HG02642 (cell line): Measurements from ENCODE around the gene ZBTB7C.

Experiments
- ATAC-seq: cut with Tn5 transposase; IDR thresholded peaks from one replicate; pipeline ENCODE4 v1.9.1; 2021; ENCODE audit warnings: mild to moderate bottlenecking; ENCODE audit not compliant: unreplicated experiment, poor library complexity

The ZBTB7C gene

GRCh38 chr18:48160622-48161021, 248.6 kb downstream of the ZBTB7C start:
- no peak for ATAC-seq

GRCh38 chr18:48159816-48160215, 249.4 kb downstream of the ZBTB7C start:
- no peak for ATAC-seq

- ATAC-seq, result no peak
These were observed 250.5 kb downstream of the ZBTB7C start for GRCh38 chr18:48158721-48159120.

GRCh38 chr18:48157956-48158355, 251.2 kb downstream of the ZBTB7C start:
- ATAC-seq, result no peak

- ATAC-seq, result no peak
These were observed 253.3 kb downstream of the ZBTB7C start for GRCh38 chr18:48155856-48156255.

GRCh38 chr18:48154828-48155227, 254.4 kb downstream of the ZBTB7C start:
- no peak for ATAC-seq

- ATAC-seq, result no peak
These were observed 255.3 kb downstream of the ZBTB7C start for GRCh38 chr18:48153613-48154481.

- no peak for ATAC-seq
These were observed 256.6 kb downstream of the ZBTB7C start for GRCh38 chr18:48152549-48152948.

GRCh38 chr18:48151421-48152065, 257.6 kb downstream of the ZBTB7C start:
- ATAC-seq, result no peak

- ATAC-seq, result no peak
These were observed 260.0 kb downstream of the ZBTB7C start for GRCh38 chr18:48149020-48149685.

- no peak for ATAC-seq
These were observed 266.2 kb downstream of the ZBTB7C start for GRCh38 chr18:48142994-48143393.

GRCh38 chr18:48142353-48142752, 266.8 kb downstream of the ZBTB7C start:
- no peak for ATAC-seq

- no peak for ATAC-seq
These were observed 268.5 kb downstream of the ZBTB7C start for GRCh38 chr18:48140731-48141130.

GRCh38 chr18:48139431-48140347, 269.5 kb downstream of the ZBTB7C start:
- no peak for ATAC-seq

- no peak for ATAC-seq
These were observed 270.3 kb downstream of the ZBTB7C start for GRCh38 chr18:48138660-48139430.

- no peak for ATAC-seq
These were observed 271.0 kb downstream of the ZBTB7C start for GRCh38 chr18:48138210-48138609.

- ATAC-seq, result no peak
These were observed 271.7 kb downstream of the ZBTB7C start for GRCh38 chr18:48137374-48138081.

GRCh38 chr18:48136827-48137373, 272.3 kb downstream of the ZBTB7C start:
- ATAC-seq, result no peak
